ENCODE measurements around the gene PXDN.

GRCh38 chr2:1631292-1632001 is 112.9 kb downstream of the PXDN start:
- TF ChIP-seq CTCF (IDR thresholded peaks at IDR 0.05; ENCODE audit: extremely low read depth in 1 of 2, insufficient read depth in 1 of 2, low read depth in 1 of 2, low read length in 2 of 2) (no peak), POLR2A (IDR thresholded peaks at IDR 0.05; ENCODE audit: low read depth, low read length) (no peak), POLR2AphosphoS5 (IDR thresholded peaks at IDR 0.05; ENCODE audit: insufficient read depth, low read depth, low read length) (no peak), GATA2 (IDR thresholded peaks at IDR 0.05; ENCODE audit: insufficient read depth, insufficient read length, low read depth, low read length) (no peak), FOS (IDR thresholded peaks at IDR 0.05; ENCODE audit: borderline replicate concordance, insufficient read depth, low read length) (no peak), MAX (IDR thresholded peaks at IDR 0.05; ENCODE audit: insufficient read depth, insufficient read length) (no peak), EZH2 (IDR thresholded peaks at IDR 0.05; ENCODE audit: borderline replicate concordance, low read depth, low read length, severe bottlenecking) (no peak), JUN (IDR thresholded peaks at IDR 0.05; ENCODE audit: borderline replicate concordance, insufficient read depth, insufficient read length, low read depth) (no peak)
